H1 (cell line): Measurements from ENCODE around the gene DPY30. TPM values are rescaled to one million over a fixed set of nuclear protein-coding genes. Genes with fewer than 3 reads are reported as not detected.

ENCODE experiments used
- CTCF ChIA-PET: fragments of 300-600 bp; sonication (Branson Sonifier 250); formaldehyde crosslinking; loops from one replicate; lab custom pipeline; 2021; ENCODE audit not compliant: partially characterized antibody; lab: Charles Lee
- POLR2A ChIA-PET: fragments of 300-600 bp; sonication (Branson Sonifier 250); formaldehyde crosslinking; loops from one replicate; lab custom pipeline; 2021; ENCODE audit warnings: inconsistent platforms; ENCODE audit not compliant: partially characterized antibody; lab: Charles Lee
- DNase-seq, 2 experiments: peaks; one replicate each; pipeline versions ENCODE4 v3.0.0 to v3.0.0-alpha.2; 2010 to 2022; ENCODE audit warnings: low spot score in 2 of 2, low read depth in 1 of 2, mixed read lengths in 1 of 2
- FAIRE-seq: peaks from 2 replicates; lab custom pipeline; 2011; peaks lifted over from hg19 to GRCh38; lab: Jason Lieb, UNC
- H2AFZ ChIP-seq: 2 replicates; pipeline ENCODE4 v1.8.1; 2012; ENCODE audit warnings: low read length, inconsistent platforms
- H2AK5ac ChIP-seq: 2 replicates; pipeline ENCODE4 v1.6.1; 2013; ENCODE audit warnings: low read depth, low read length
- H2BK120ac ChIP-seq: replicated peaks from 2 replicates; pipeline ENCODE3; 2013; ENCODE audit warnings: low read depth, low read length, inconsistent platforms
- H2BK12ac ChIP-seq: 2 replicates; pipeline ENCODE4 v1.6.1; 2013; ENCODE audit warnings: low read depth, low read length
- H2BK15ac ChIP-seq: 2 replicates; pipeline ENCODE4 v1.6.1; 2013; ENCODE audit warnings: low read length
- H2BK20ac ChIP-seq: 2 replicates; pipeline ENCODE4 v1.6.1; 2013; ENCODE audit warnings: low read length
- H2BK5ac ChIP-seq: 2 replicates; pipeline ENCODE4 v1.6.1; 2013; ENCODE audit warnings: low read depth, low read length
- H3K14ac ChIP-seq: 2 replicates; pipeline ENCODE4 v1.6.1; 2013; ENCODE audit warnings: inconsistent platforms; ENCODE audit not compliant: insufficient read length
- H3K18ac ChIP-seq: 2 replicates; pipeline ENCODE4 v1.6.1; 2013; ENCODE audit warnings: low read length; ENCODE audit errors: extremely low read depth
- H3K23ac ChIP-seq: 2 replicates; pipeline ENCODE4 v1.6.1; 2013; ENCODE audit warnings: inconsistent platforms; ENCODE audit not compliant: insufficient read length
- H3K23me2 ChIP-seq: 2 replicates; pipeline ENCODE4 v1.6.1; 2013; ENCODE audit warnings: low read depth, low read length
- H3K27ac ChIP-seq: 2 replicates; pipeline ENCODE4 v1.6.1; 2011; ENCODE audit warnings: low read depth, low read length, inconsistent platforms
- H3K27me3 ChIP-seq, 4 experiments: replicated peaks in 1 of 4; 1 replicate in 1 of 4; 2 replicates in 3 of 4; pipeline versions ENCODE4 v1.6.1 to v1.8.1; 2011 to 2013; ENCODE audit warnings: low read length in 3 of 4, mild to moderate bottlenecking in 3 of 4, inconsistent platforms in 2 of 4, mixed read lengths in 2 of 4, moderate library complexity in 1 of 4; ENCODE audit not compliant: control insufficient read depth in 3 of 4, insufficient read depth in 3 of 4; ENCODE audit errors: extremely low read depth in 1 of 4
- H3K36me3 ChIP-seq, 4 experiments: 2 replicates each; pipeline versions ENCODE4 v1.6.1 to v1.8.1; 2011 to 2013; ENCODE audit warnings: mild to moderate bottlenecking in 4 of 4, low read length in 3 of 4, moderate library complexity in 2 of 4, control low read depth in 1 of 4, inconsistent platforms in 1 of 4; ENCODE audit not compliant: insufficient read depth in 4 of 4, control insufficient read depth in 2 of 4
- H3K4ac ChIP-seq: replicated peaks from 2 replicates; pipeline ENCODE3; 2013; ENCODE audit warnings: low read length, low read depth, mixed read lengths, inconsistent platforms; ENCODE audit not compliant: insufficient read length
- H3K4me1 ChIP-seq, 4 experiments: replicated peaks in 1 of 4; 1 replicate in 1 of 4; 2 replicates in 3 of 4; pipeline versions ENCODE4 v1.6.1 to v1.8.1; 2011 to 2013; ENCODE audit warnings: low read length in 3 of 4, inconsistent platforms in 2 of 4, mixed read lengths in 1 of 4; ENCODE audit not compliant: insufficient read depth in 4 of 4, control insufficient read depth in 3 of 4
- H3K4me2 ChIP-seq, 2 experiments: 2 replicates each; pipeline versions ENCODE4 v1.6.1 to v1.8.1; 2011 to 2013; ENCODE audit warnings: low read depth in 2 of 2, low read length in 2 of 2, control low read depth in 1 of 2, inconsistent platforms in 1 of 2, mild to moderate bottlenecking in 1 of 2; ENCODE audit not compliant: insufficient read depth in 1 of 2
- H3K4me3 ChIP-seq, 4 experiments: fragments of 200-600, 300-600 bp in 1 of 4; sonication (generic), shearing (Covaris generic), sonication (Bioruptor Twin) in 1 of 4; 2 replicates each; pipeline versions ENCODE4 v1.5.1 to v1.8.1; 2011 to 2016; ENCODE audit warnings: low read length in 4 of 4, low read depth in 3 of 4, control low read depth in 2 of 4, inconsistent platforms in 2 of 4, mild to moderate bottlenecking in 2 of 4, mixed read lengths in 1 of 4, moderate library complexity in 1 of 4; ENCODE audit not compliant: insufficient read depth in 2 of 4; ENCODE audit errors: extremely low read depth in 1 of 4
- H3K56ac ChIP-seq: replicated peaks from 2 replicates; pipeline ENCODE3; 2013; ENCODE audit warnings: low read depth, mild to moderate bottlenecking, mixed read lengths, low read length, inconsistent platforms; ENCODE audit not compliant: insufficient read length
- H3K79me1 ChIP-seq: 2 replicates; pipeline ENCODE4 v1.6.1; 2013; ENCODE audit warnings: low read depth, low read length, control low read depth
- H3K79me2 ChIP-seq, 2 experiments: 2 replicates each; pipeline versions ENCODE4 v1.6.1 to v1.8.1; 2012 to 2013; ENCODE audit warnings: low read length in 2 of 2, mild to moderate bottlenecking in 2 of 2, inconsistent platforms in 1 of 2; ENCODE audit not compliant: insufficient read depth in 2 of 2, control insufficient read depth in 1 of 2
- H3K9ac ChIP-seq, 4 experiments: replicated peaks in 1 of 4; 1 replicate in 1 of 4; 2 replicates in 3 of 4; pipeline versions ENCODE4 v1.6.1 to v1.8.1; 2011 to 2013; ENCODE audit warnings: low read depth in 3 of 4, low read length in 3 of 4, control low read depth in 2 of 4, mild to moderate bottlenecking in 2 of 4, moderate library complexity in 2 of 4, inconsistent platforms in 1 of 4; ENCODE audit errors: extremely low read depth in 1 of 4
- H3K9me3 ChIP-seq, 2 experiments: 2 replicates each; pipeline versions ENCODE4 v1.6.1 to v1.8.1; 2012 to 2013; ENCODE audit warnings: mild to moderate bottlenecking in 2 of 2, moderate library complexity in 2 of 2, control low read depth in 1 of 2, inconsistent platforms in 1 of 2, low read depth in 1 of 2, low read length in 1 of 2, mixed read lengths in 1 of 2; ENCODE audit not compliant: insufficient read depth in 2 of 2
- H4K20me1 ChIP-seq, 2 experiments: replicated peaks in 1 of 2; 2 replicates each; pipeline versions ENCODE3 to v1.8.1; 2011 to 2013; ENCODE audit warnings: inconsistent platforms in 2 of 2, low read length in 2 of 2, mild to moderate bottlenecking in 1 of 2; ENCODE audit not compliant: insufficient read depth in 2 of 2, control insufficient read depth in 1 of 2
- H4K5ac ChIP-seq: 2 replicates; pipeline ENCODE4 v1.6.1; 2013; ENCODE audit warnings: low read length, low read depth, mixed read lengths, inconsistent platforms; ENCODE audit not compliant: insufficient read length
- H4K8ac ChIP-seq: 2 replicates; pipeline ENCODE4 v1.8.0; 2013; ENCODE audit warnings: mild to moderate bottlenecking, moderate library complexity, low read length, inconsistent platforms; ENCODE audit not compliant: insufficient read depth; ENCODE audit errors: extremely low read depth
- H4K91ac ChIP-seq: replicated peaks from 2 replicates; pipeline ENCODE3; 2013; ENCODE audit warnings: low read length, mixed read lengths, inconsistent platforms; ENCODE audit not compliant: insufficient read length
- ATF3 ChIP-seq: IDR thresholded peaks from 2 replicates; pipeline ENCODE4 v1.6.1; 2011; ENCODE audit warnings: low read depth, mild to moderate bottlenecking, low read length; ENCODE audit not compliant: insufficient read depth
- CTCF ChIP-seq, 3 experiments: IDR thresholded peaks; 1 replicate in 2 of 3; 2 replicates in 1 of 3; pipeline versions ENCODE4 v1.5.1 to v1.6.1; 2011; ENCODE audit warnings: low read length in 3 of 3, mild to moderate bottlenecking in 3 of 3, inconsistent platforms in 2 of 3, low read depth in 1 of 3, moderate library complexity in 1 of 3; ENCODE audit not compliant: insufficient read depth in 1 of 3; ENCODE audit errors: control extremely low read depth in 1 of 3
- HDAC6 ChIP-seq: IDR thresholded peaks from one replicate; pipeline ENCODE4 v1.7.1; 2012; ENCODE audit warnings: low read depth, mild to moderate bottlenecking, inconsistent platforms, low read length, moderate library complexity
- KDM5A ChIP-seq: fragments of 200-600 bp; IDR thresholded peaks from 2 replicates; pipeline ENCODE4 v1.7.1; 2012; ENCODE audit warnings: mild to moderate bottlenecking, low read length, inconsistent platforms, mixed read lengths
- MAFK ChIP-seq: IDR thresholded peaks from 2 replicates; pipeline ENCODE4 v1.6.1; 2012; ENCODE audit warnings: low read depth, mild to moderate bottlenecking, improper control_type of control experiment, low read length
- POU5F1 ChIP-seq: IDR thresholded peaks from 2 replicates; pipeline ENCODE4 v1.6.1; 2011; ENCODE audit warnings: low read depth, mild to moderate bottlenecking, low read length, moderate library complexity
- RBBP5 ChIP-seq: IDR thresholded peaks from 2 replicates; pipeline ENCODE4 v1.7.1; 2012; ENCODE audit warnings: low read depth, mild to moderate bottlenecking, inconsistent platforms, low read length, moderate library complexity, borderline replicate concordance
- SAP30 ChIP-seq: fragments of 300-600 bp; sonication (generic); IDR thresholded peaks from 2 replicates; pipeline ENCODE4 v1.7.1; 2012; ENCODE audit warnings: low read length, moderate library complexity, mild to moderate bottlenecking, inconsistent platforms; ENCODE audit not compliant: insufficient read depth, insufficient replicate concordance
- SIX5 ChIP-seq: IDR thresholded peaks from 2 replicates; pipeline ENCODE4 v1.6.1; 2011; ENCODE audit warnings: mild to moderate bottlenecking, low read depth, low read length
- TAF7 ChIP-seq: optimal IDR thresholded peaks from 2 replicates; pipeline ENCODE3; 2011; ENCODE audit warnings: low read depth, mild to moderate bottlenecking, inconsistent platforms, low read length, moderate library complexity, borderline replicate concordance
- YY1 ChIP-seq: IDR thresholded peaks from 2 replicates; pipeline ENCODE4 v1.6.1; 2011; ENCODE audit warnings: low read depth, mild to moderate bottlenecking, low read length
- WGBS, 2 experiments: shearing (Covaris generic) in 1 of 2; methylation state at CpG; one replicate each; pipeline versions ENCODE4 v1.1.6 to v1.1.7; 2013 to 2015; ENCODE audit warnings: low lambda C conversion rate in 2 of 2, mixed read lengths in 2 of 2, inconsistent platforms in 1 of 2, low coverage in 1 of 2, missing lambda C conversion rate in 1 of 2; ENCODE audit not compliant: insufficient replicate concordance in 2 of 2, insufficient coverage in 1 of 2, insufficient read length in 1 of 2; ENCODE audit errors: extremely low coverage in 1 of 2, missing lambda C conversion rate in 1 of 2; 5-methylcytosine and 5-hydroxymethylcytosine counted together
- polyA plus RNA-seq, 7 experiments: library from polyadenylated mRNA; depleted of rRNA in 3 of 7; stranded (reverse) in 5 of 7; unstranded in 2 of 7; fragments of >200 nt in 5 of 7; fragments of 200-250 nt in 2 of 7; gene quantifications; 1 replicate in 5 of 7; 2 replicates in 1 of 7; 4 replicates in 1 of 7; pipeline versions ENCODE4 v1.2.1 to v1.2.3, GENCODE V29; 2011 to 2013; ENCODE audit warnings: missing spikeins in 2 of 7, mixed read lengths in 2 of 7
- total RNA-seq: library from RNA; stranded (reverse); fragmentation: NEBNext Ultra II Directional; extraction: Animal tissue kit (Norgen Biotek cat#: 25700); gene quantifications from 2 replicates; pipeline ENCODE4 v1.2.1, GENCODE V29; 2021

Gene DPY30
- total and polyA plus RNA-seq, 2 of the 8 experiments (the other 6 are each of a cell fraction or from before 2014, with no cell fraction given) = 139 to 157 TPM

DNA sequence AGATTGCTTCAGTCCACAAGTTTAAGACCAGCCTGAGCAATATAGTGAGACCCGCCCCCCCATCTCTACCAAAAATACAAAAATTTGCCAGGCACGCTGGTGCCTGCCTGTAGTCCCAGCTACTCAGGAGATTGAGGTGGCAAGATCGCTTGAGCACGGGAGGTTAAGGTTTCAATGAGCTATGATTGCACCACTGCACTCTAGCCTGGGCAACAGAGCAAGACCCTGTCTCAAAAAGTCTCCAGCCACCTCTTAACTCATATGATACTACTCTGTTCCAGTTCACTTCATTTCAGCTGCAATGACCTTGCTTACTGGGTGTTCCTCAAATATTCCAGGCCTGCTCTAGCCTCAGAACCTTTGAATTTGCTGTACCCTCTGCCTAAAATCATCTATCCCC is 40.2 kb downstream of the DPY30 start:
- Histone ChIP-seq H3K27ac (no peak overlapping the region), H3K4me2 (no peak overlapping the region), H3K4me1 (no peaks in the 10 kb centered on the region), H2BK20ac (no peak overlapping the region), H2AFZ (no peak overlapping the region), H3K23me2 (no peaks in the 10 kb centered on the region), H3K18ac (no peak overlapping the region), H3K9ac (no peak overlapping the region), H3K36me3 (no peaks in the 10 kb centered on the region), H2BK120ac (no peak overlapping the region), H4K8ac (no peak overlapping the region), H4K91ac (no peak overlapping the region), H3K4ac (no peak overlapping the region), H2BK12ac (no peak overlapping the region), H4K5ac (no peak overlapping the region), H3K56ac (no peak overlapping the region), H2AK5ac (no peak overlapping the region), H3K14ac (no peak overlapping the region), H3K9me3 (no peaks in the 10 kb centered on the region), H2BK5ac (no peak overlapping the region), H3K79me1 (peaks cover 2% of the 10 kb centered on the region), H3K79me2 (peaks cover 7 to 90% of the 10 kb centered on the region in 2 experiments; a peak in 3 of 4 replicates), H3K27me3 (no peaks in the 10 kb centered on the region), H3K23ac (no peak overlapping the region), H3K4me3 (no peak overlapping the region), H2BK15ac (no peak overlapping the region), H4K20me1 (peaks cover 0 to 4% of the 10 kb centered on the region in 2 experiments)
- DNase-seq (no peak), FAIRE-seq (no peak)
- ChIA-PET POLR2A (interaction anchor here (0.7 to 1.7 kb wide), 2 partner anchors 12 kb away, joined by 3 to 5 read pairs; partner anchors contain the start of gene MEMO1), CTCF (no interaction called here)
- WGBS, 2 experiments = 93% methylated on average over 4 of the region's 4 CpGs; no CpG with 5 or more reads in 1 of the 2 experiments
- TF ChIP-seq SIX5 (no peak), HDAC6 (no peak), RBBP5 (no peak), YY1 (no peak), SAP30 (no peak), POU5F1 (no peak), TAF7 (no peak), KDM5A (no peak), ATF3 (no peak), CTCF (IDR thresholded peaks at IDR 0.05; ENCODE audit: control extremely low read depth in 1 of 3, insufficient read depth in 1 of 3, low read depth in 1 of 3, low read length in 3 of 3) (no peak), MAFK (no peak)
